HPDE6-E6E7 (cell line): ENCODE results near the gene LRMDA.

ENCODE experiments used
- DNase-seq: peaks from one replicate; pipeline ENCODE4 v3.0.0; 2011; ENCODE audit warnings: missing footprints; ENCODE audit errors: extremely low spot score

LRMDA gene

GRCh38 chr10:76085002-76085816 is 653.8 kb downstream of the LRMDA start:
- no peak for DNase-seq

GRCh38 chr10:76085817-76086167 is 654.4 kb downstream of the LRMDA start:
- no peak for DNase-seq

GRCh38 chr10:76086170-76086760 is 654.8 kb downstream of the LRMDA start:
- DNase-seq, result no peak

GRCh38 chr10:76086761-76087639 is 655.6 kb downstream of the LRMDA start:
- peak; percentile 23 for DNase-seq

- DNase-seq, result no peak
Observed at GRCh38 chr10:76088008-76088407, 656.6 kb downstream of the LRMDA start.

GRCh38 chr10:76088980-76089379 is 657.6 kb downstream of the LRMDA start:
- DNase-seq, result no peak

GRCh38 chr10:76089556-76090180 is 658.2 kb downstream of the LRMDA start:
- no peak for DNase-seq

GRCh38 chr10:76091926-76092325 is 660.5 kb downstream of the LRMDA start:
- DNase-seq, result no peak

GRCh38 chr10:76106611-76107010 is 675.2 kb downstream of the LRMDA start:
- DNase-seq, result no peak

- DNase-seq, result no peak
Observed at GRCh38 chr10:76108563-76109359, 677.3 kb downstream of the LRMDA start.

- DNase-seq, result no peak
Observed at GRCh38 chr10:76111404-76111803, 680.0 kb downstream of the LRMDA start.

GRCh38 chr10:76111986-76112825 is 680.8 kb downstream of the LRMDA start:
- DNase-seq, result no peak

GRCh38 chr10:76112826-76113150 is 681.4 kb downstream of the LRMDA start:
- DNase-seq, result no peak

GRCh38 chr10:76113952-76114351 is 682.5 kb downstream of the LRMDA start:
- peak; percentile 66 for DNase-seq

GRCh38 chr10:76114581-76115001 is 683.2 kb downstream of the LRMDA start:
- no peak for DNase-seq

GRCh38 chr10:76115131-76115470 is 683.7 kb downstream of the LRMDA start:
- no peak for DNase-seq

GRCh38 chr10:76115471-76116155 is 684.2 kb downstream of the LRMDA start:
- no peak for DNase-seq

GRCh38 chr10:76116523-76116922 is 685.1 kb downstream of the LRMDA start:
- no peak for DNase-seq

GRCh38 chr10:76117949-76118348 is 686.5 kb downstream of the LRMDA start:
- DNase-seq, result no peak

GRCh38 chr10:76119036-76119435 is 687.6 kb downstream of the LRMDA start:
- DNase-seq, result no peak
